ENCODE measurements around the gene PPFIBP2.

The PPFIBP2 gene

DNA sequence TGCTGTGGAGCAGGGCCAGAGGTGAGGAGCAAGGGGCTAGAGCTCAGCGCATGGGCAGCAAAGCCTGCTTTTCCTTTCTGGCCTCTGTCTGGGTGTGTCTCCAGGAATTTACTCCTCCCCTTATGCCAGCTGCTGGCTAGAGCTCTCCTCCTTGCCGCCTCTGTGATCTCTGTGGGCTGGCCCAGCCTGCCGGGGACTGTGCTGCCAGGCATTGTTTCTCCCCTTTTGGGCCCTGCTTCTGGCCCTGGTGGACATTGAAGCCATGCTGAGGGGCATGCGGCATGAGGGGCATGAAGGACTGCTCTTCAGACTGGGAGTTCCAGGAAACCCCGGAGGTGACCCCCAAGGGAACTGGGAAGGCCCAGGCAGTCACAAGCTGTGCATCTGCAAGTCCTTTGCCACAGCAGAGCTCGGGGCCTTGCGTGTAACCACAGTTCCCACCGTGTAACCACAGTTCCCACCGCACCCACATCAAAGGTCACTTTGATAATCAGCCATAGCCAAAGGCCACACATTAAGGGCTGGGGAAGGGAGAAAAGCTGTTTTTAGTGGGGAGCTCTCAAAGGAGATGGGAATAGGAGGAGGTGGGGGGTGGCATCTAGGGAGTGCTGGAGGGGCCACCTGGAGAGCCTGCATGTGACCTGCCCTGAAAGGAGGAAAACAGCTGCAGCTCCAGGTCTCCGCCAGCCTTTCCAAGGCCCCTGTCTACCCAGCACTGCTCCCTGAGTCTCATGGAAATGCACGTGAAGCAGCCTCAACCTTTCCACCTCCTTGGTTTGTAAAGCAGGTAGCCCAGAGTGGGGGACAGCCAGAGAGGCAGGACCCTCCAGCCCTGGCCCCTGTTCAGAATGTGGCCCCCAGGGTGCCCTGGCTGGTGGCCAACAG, 62.3 kb downstream of the PPFIBP2 start:
- DNase-seq (ENCODE audit: low spot score), result no peak

GRCh38 chr11:7576726-7577290, 63.0 kb downstream of the PPFIBP2 start:
- DNase-seq (ENCODE audit: low spot score), result no peak

DNA sequence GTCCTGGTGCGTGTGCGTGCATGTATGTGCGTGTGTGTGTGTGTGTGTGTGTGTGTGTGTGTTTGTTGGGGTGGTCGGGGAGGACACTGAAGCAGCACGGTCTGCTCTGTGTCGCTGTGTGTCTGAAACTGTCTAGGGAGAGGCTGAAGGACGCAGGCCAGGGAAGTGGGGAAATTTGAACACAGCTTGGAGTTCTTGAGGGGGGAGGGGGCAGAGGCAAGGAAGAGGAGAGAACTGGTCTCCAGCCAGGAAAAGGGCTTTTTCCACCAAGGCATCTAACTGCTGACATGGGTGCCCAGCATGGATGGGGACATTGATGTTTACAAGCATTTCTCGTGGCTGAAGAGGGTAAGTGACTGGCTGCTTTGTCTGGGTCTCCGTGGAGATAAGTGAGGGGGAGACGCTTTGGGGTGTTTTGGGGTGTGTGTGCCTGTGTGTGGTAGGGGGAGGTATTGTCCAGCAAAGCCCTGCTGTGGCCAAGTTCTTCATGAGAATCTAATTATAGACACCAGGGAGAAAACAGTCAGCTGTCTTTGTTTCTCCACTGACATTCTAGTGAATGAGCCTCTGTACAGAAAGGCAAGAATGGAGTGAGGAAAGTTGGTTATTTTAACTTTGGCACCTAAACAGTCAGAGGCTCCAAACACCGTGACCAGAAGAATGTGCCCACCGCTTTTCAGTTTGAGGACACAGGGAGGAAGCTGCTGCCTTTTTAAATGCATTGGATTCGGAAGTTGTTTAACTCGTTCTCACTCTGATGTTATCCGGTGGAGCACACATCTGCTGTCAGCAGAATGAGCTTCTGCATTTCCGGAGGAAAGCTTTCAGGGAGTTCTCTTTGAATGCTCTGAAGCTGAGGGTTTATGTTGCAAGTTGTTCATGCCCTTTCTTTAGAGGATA, 63.7 kb downstream of the PPFIBP2 start:
- DNase-seq (ENCODE audit: low spot score), result no peak

DNA sequence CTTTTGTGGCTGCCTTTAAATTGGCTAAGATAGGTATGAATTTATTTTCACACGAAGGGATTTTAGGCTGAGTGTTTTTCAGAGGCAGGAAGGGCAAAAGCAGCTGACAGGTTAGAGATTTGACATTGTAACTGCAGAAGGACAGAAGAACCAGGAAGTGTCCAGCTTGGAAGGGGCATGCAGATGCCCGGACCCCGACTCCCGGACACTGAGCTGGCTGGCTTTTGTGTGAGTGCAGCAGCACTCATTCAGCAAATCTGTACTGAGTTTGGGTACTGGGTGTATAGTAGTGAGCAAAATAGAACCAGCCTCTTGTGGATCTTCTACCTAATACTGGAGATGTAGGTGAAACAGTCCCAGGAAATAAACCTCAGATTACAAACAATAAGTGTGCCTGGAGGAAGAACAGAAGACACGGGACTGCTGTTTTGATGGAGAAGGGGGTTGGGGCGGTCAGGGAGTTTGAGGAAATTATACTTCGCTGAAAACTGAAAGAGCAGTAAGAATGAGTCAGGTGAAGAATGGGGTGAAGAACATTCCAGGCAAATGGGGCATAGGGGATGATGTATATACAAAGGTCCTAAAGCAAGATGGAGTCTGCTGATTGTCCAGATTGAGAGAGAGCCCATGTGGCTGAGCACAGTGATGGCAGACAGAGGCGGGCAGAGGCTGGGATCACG, 64.6 kb downstream of the PPFIBP2 start:
- DNase-seq (ENCODE audit: low spot score), result no peak

DNA sequence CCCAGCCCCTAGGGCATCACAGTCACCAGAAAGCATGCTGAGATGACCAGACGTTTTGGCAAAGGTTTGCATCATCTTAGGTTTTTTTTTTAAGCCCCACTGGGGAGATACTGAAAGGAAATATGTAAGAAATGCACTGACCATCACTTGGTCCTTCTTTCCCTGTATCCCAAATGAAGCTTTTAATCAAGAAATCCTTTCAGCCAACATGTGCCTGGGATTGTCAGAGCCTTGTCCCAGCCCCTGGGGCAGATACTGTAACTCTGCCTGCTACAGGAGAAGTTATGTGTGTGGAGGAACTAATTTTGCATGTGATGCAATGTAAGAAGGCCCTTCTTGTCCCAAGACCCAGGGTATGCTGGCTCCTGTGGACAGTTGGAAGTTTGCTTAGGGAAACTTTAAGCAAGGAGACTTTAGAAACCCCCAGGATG, 65.6 kb downstream of the PPFIBP2 start:
- DNase-seq (ENCODE audit: low spot score), result no peak

GRCh38 chr11:7581021-7581590, 67.3 kb downstream of the PPFIBP2 start:
- DNase-seq (ENCODE audit: low spot score), result no peak

GRCh38 chr11:7582338-7582985, 68.7 kb downstream of the PPFIBP2 start:
- DNase-seq (ENCODE audit: low spot score), result no peak

DNA sequence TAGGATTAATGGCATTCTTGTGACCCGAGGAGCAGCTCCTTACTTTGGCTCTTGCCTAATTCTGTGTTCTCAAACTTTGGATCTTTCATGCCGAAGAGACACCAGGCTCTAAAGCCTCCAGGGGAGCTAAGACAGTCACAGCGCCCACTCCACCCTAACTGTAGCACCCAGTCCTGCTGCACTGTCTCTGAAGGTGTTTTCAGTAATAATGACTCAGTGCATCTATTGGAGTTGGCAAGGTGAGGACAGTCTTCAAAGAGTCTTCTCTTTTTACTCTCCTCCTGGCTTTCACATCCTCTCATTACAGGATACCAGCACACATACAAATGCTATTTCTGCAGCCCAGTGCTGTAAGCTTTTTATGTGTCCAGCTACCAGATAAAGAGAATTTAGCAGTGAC, 69.4 kb downstream of the PPFIBP2 start:
- DNase-seq (ENCODE audit: low spot score), result no peak

DNA sequence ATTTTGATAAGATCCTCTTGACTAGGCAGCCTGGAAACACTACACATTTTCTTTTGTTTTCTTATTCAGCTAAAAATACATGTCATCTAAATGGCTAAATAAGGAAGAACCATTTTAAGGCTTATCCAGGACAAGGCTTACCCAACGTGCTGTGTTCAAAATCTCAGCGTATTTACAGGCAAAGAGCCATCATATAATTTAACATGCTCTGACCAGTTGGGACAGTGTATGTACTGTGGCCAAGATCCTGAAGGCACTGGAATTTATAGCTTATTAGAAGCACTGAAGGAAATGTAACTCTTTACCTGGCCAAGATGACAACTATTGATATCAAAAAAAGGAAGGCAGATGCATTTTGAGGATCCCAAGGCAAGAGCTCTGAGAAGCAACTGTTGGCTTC, 71.1 kb downstream of the PPFIBP2 start:
- DNase-seq (ENCODE audit: low spot score), result no peak

DNA sequence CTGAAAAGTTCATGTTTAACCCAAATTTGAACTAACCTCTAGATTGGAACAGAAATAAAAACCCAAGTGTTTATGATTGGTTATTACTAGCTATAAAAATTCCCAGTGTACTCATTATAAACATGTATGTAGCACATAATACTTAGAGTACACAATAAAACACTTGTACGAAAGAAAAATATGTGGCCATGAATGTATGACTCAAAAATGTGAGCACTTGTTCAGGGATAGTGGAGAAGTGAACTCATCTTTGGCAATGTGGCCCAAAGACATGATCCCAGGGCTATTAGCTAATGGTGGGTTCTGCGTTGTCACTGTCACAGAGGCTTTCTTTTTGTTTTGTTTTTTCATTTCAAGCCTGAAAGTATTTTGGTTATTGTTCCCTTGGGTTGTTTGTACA, 72.0 kb downstream of the PPFIBP2 start:
- no peak for DNase-seq (ENCODE audit: low spot score)

- DNase-seq (ENCODE audit: low spot score), result no peak
Measured at GRCh38 chr11:7586376-7586775, 72.6 kb downstream of the PPFIBP2 start.

DNA sequence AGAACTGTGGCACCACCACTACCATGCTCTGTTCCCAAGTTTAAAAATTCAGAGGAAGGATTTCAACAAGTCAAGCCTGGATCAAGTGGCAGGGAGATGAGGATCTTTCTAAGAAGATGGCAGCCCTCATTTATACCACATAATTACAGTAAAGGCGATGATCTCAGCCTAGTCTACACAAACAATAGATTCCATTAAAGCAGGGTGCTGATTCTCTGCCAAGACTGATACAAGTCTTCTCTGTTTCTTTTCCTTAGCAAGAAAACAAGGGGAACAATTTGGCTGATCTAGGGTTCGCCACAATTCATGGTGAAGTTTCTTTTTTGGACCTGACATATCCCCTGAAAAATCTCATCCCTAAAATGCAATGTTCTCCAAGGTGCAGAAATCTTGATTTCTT, 73.9 kb downstream of the PPFIBP2 start:
- no peak for DNase-seq (ENCODE audit: low spot score)

DNA sequence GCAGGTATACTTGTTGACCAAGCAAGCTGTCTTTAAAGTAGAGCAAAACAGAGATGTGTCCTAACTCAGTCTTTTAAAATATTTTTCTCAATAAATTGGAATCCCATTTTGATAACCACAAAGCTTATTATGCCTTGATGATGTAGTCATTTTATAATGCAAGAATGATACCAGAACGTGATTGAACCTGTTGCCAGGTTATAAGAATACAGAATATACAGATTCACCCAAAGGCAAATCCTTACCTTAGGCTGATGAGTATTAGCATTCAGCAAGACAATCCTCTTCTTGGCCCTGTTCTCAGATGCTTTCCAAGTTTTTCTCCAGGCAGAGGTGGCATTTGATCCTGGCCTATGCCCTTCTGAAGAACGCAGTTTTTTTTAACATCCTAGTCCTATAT, 76.1 kb downstream of the PPFIBP2 start:
- DNase-seq (ENCODE audit: low spot score), result no peak

GRCh38 chr11:7590529-7590928, 76.7 kb downstream of the PPFIBP2 start:
- DNase-seq (ENCODE audit: low spot score), result no peak

DNA sequence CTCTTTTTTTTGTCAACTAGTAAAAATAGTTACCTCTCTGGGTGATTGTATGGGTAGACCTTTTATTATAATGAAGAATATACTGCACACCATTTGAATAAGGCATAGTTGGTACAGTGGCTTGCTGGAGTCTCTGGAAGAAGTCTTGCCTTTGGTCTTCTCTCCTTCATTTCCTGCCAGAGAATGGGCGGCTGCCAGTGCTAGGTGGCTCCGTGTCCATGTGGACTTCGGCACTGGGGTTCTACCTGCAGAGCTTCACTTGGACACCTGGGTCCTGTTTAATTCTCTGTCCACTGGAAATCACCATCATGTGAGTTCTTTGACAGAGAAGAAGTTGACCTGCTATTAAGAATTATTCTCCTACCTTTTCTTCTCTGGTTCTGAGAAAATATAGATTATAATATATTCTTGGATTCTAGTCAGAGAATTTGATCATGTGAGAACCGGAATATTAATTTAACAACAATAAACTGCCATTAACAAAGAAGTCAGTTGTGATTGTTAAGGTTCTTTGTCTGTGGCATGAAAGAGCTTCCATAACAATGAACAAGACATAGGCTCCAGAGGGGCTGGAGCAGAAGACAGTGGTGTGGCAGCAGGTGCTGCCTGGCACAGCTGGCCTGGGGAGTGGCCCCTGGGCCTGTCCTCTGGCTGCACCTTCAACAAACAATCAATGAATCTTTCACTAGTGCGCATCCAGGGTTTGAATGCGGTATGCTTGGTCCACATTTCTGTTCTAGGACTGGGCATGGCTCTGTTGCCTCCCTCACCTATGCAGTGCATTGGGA, 77.5 kb downstream of the PPFIBP2 start:
- no peak for DNase-seq (ENCODE audit: low spot score)

DNA sequence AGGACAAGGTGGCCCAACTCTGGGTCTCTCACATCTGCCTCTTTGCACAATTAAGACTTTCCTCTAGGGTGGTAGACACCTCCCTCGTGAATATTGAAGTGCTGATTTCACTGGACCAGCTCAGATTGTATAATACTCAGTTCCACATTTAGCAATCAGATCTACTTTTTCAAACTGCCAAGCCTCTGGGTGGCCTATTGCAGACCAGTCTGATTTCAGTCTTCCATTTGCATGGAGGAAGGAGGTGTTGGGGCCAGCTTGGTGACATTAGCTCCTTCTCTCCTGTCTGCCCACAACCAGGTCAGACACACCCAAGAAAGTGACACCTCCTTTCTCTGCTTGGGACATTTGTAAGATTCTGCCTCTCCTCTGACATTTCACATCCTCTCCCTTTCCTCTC, 78.2 kb downstream of the PPFIBP2 start:
- DNase-seq (ENCODE audit: low spot score), result no peak

GRCh38 chr11:7592711-7593110, 78.9 kb downstream of the PPFIBP2 start:
- no peak for DNase-seq (ENCODE audit: low spot score)

- no peak for DNase-seq (ENCODE audit: low spot score)
Measured at GRCh38 chr11:7593481-7593880, 79.7 kb downstream of the PPFIBP2 start.

GRCh38 chr11:7595016-7595866, 81.4 kb downstream of the PPFIBP2 start:
- no peak for DNase-seq (ENCODE audit: low spot score)

All from SK-N-DZ (cell line).